GM23338 (cell line): ENCODE measurements around the gene ZNF580. TPM values are rescaled to one million over a fixed set of nuclear protein-coding genes. Genes with fewer than 3 reads are reported as not detected.
A peak's percentile ranks its signal among the peaks of the same experiment; 100 is the strongest.

Experiments
- ATAC-seq: fragments of 200-7000 bp; cut with Tn5 transposase; 3 replicates; pipeline ENCODE4 v1.9.1; 2020
- DNase-seq: peaks from one replicate; pipeline ENCODE4 v3.0.0-alpha.2; 2015; ENCODE audit warnings: low spot score
- H2AFZ ChIP-seq: fragments of 200-600 bp; sonication (generic); 2 replicates; pipeline ENCODE4 v1.8.0; 2016; ENCODE audit warnings: antibody characterized with exemption, mild to moderate bottlenecking, moderate library complexity
- H3F3A ChIP-seq: fragments of 200-600 bp; sonication (generic); replicated peaks from 2 replicates; pipeline ENCODE4 v1.8.0; 2017; ENCODE audit warnings: antibody characterized with exemption, mixed run types, low read depth
- H3K27ac ChIP-seq: fragments of 200-600 bp; sonication (generic); 2 replicates; pipeline ENCODE4 v1.6.1; 2016; ENCODE audit warnings: low read depth
- H3K27me3 ChIP-seq: fragments of 200-600 bp; sonication (generic); 2 replicates; pipeline ENCODE4 v1.8.0; 2016; ENCODE audit warnings: mild to moderate bottlenecking, mixed run types, moderate library complexity; ENCODE audit not compliant: insufficient read depth
- H3K36me3 ChIP-seq: fragments of 200-600 bp; sonication (generic); 2 replicates; pipeline ENCODE4 v1.8.0; 2016; ENCODE audit warnings: mild to moderate bottlenecking; ENCODE audit not compliant: insufficient read depth
- H3K4me1 ChIP-seq: fragments of 200-600 bp; sonication (generic); 2 replicates; pipeline ENCODE4 v1.8.0; 2016; ENCODE audit warnings: mild to moderate bottlenecking, moderate library complexity; ENCODE audit not compliant: insufficient read depth
- H3K4me2 ChIP-seq: fragments of 200-600 bp; sonication (generic); 2 replicates; pipeline ENCODE4 v1.7.1; 2017; ENCODE audit warnings: mixed run types
- H3K4me3 ChIP-seq: fragments of 200-600 bp; sonication (generic); 2 replicates; pipeline ENCODE4 v1.6.1; 2016; ENCODE audit warnings: mixed run types
- H3K79me2 ChIP-seq: fragments of 200-600 bp; sonication (generic); replicated peaks from 2 replicates; pipeline ENCODE4 v1.8.0; 2017; ENCODE audit warnings: mild to moderate bottlenecking; ENCODE audit not compliant: insufficient read depth
- H3K9me2 ChIP-seq: fragments of 200-600 bp; sonication (generic); 2 replicates; pipeline ENCODE4 v1.8.0; 2017; ENCODE audit not compliant: insufficient read depth
- H4K20me1 ChIP-seq: fragments of 200-600 bp; sonication (generic); replicated peaks from 2 replicates; pipeline ENCODE4 v1.8.0; 2017; ENCODE audit warnings: mild to moderate bottlenecking; ENCODE audit not compliant: insufficient read depth
- H3K27ac Mint-ChIP-seq: 2 replicates; pipeline ENCODE4 v1.8.0; 2020; ENCODE audit warnings: inconsistent platforms, mild to moderate bottlenecking, moderate library complexity, mixed read lengths
- H3K27me3 Mint-ChIP-seq: 3 replicates; pipeline ENCODE4 v1.8.0; 2022; ENCODE audit warnings: low read depth, mild to moderate bottlenecking, moderate library complexity, mixed read lengths, inconsistent platforms; ENCODE audit not compliant: insufficient read depth, poor library complexity
- H3K36me3 Mint-ChIP-seq: 3 replicates; pipeline ENCODE4 v1.8.0; 2021; ENCODE audit warnings: low read depth, mild to moderate bottlenecking, inconsistent platforms, moderate library complexity, mixed read lengths
- H3K4me1 Mint-ChIP-seq: 3 replicates; pipeline ENCODE4 v1.8.0; 2020; ENCODE audit warnings: mild to moderate bottlenecking, inconsistent platforms, mixed read lengths
- H3K4me3 Mint-ChIP-seq: 3 replicates; pipeline ENCODE4 v1.8.0; 2021; ENCODE audit warnings: moderate library complexity, mild to moderate bottlenecking, inconsistent platforms, mixed read lengths
- H3K9me3 Mint-ChIP-seq: 3 replicates; pipeline ENCODE4 v1.8.0; 2020; ENCODE audit warnings: moderate library complexity, mild to moderate bottlenecking, inconsistent platforms, mixed read lengths
- CREB1 ChIP-seq: fragments of 250-450 bp; sonication (Bioruptor Pico); IDR thresholded peaks from 2 replicates; pipeline ENCODE4 v1.5.0; 2020; ENCODE audit warnings: low read depth, mild to moderate bottlenecking, moderate library complexity
- CTCF ChIP-seq, 2 experiments: fragments of 200-600 bp in 1 of 2; sonication (generic) in 1 of 2; conservative IDR thresholded peaks; 2 replicates each; pipeline versions ENCODE4 v1.5.1 to v1.6.1; 2016 to 2017; ENCODE audit warnings: antibody characterized with exemption in 2 of 2, low read depth in 2 of 2, mild to moderate bottlenecking in 2 of 2, moderate library complexity in 1 of 2
- ETS1 ChIP-seq: IDR thresholded peaks from 2 replicates; pipeline ENCODE4 v1.6.1; 2016; ENCODE audit warnings: antibody characterized with exemption
- EZH2 ChIP-seq: fragments of 200-600 bp; sonication (generic); IDR thresholded peaks from one replicate; pipeline ENCODE4 v1.8.0; 2017; ENCODE audit warnings: antibody characterized with exemption, mild to moderate bottlenecking, low read depth; ENCODE audit not compliant: unreplicated experiment
- EZH2phosphoT487 ChIP-seq: fragments of 200-600 bp; sonication (generic); IDR thresholded peaks from one replicate; pipeline ENCODE4 v1.8.1; 2018; ENCODE audit warnings: antibody characterized with exemption; ENCODE audit not compliant: unreplicated experiment
- JUNB ChIP-seq: IDR thresholded peaks from one replicate; pipeline ENCODE4 v1.6.1; 2016; ENCODE audit warnings: antibody characterized with exemption; ENCODE audit not compliant: unreplicated experiment
- NANOG ChIP-seq: IDR thresholded peaks from 2 replicates; pipeline ENCODE4 v1.6.1; 2016; ENCODE audit warnings: antibody characterized with exemption, borderline replicate concordance
- POLR2AphosphoS5 ChIP-seq: IDR thresholded peaks from 2 replicates; pipeline ENCODE4 v1.6.1; 2016; ENCODE audit warnings: antibody characterized with exemption, low read depth
- REST ChIP-seq: IDR thresholded peaks from one replicate; pipeline ENCODE4 v1.6.1; 2018; ENCODE audit warnings: antibody characterized with exemption; ENCODE audit not compliant: unreplicated experiment
- STAT1 ChIP-seq: IDR thresholded peaks from one replicate; pipeline ENCODE4 v1.6.1; 2016; ENCODE audit warnings: antibody characterized with exemption; ENCODE audit not compliant: unreplicated experiment
- ZNF114 ChIP-seq: fragments of 250-450 bp; sonication (Bioruptor Pico); IDR thresholded peaks from 2 replicates; pipeline ENCODE4 v1.5.0; 2020; ENCODE audit warnings: mild to moderate bottlenecking, moderate library complexity
- ZNF331 ChIP-seq: fragments of 250-450 bp; sonication (Bioruptor Pico); IDR thresholded peaks from 2 replicates; pipeline ENCODE4 v1.5.0; 2020; ENCODE audit warnings: low read depth, mild to moderate bottlenecking, moderate library complexity
- ZNF462 ChIP-seq: fragments of 250-450 bp; sonication (Bioruptor Pico); IDR thresholded peaks from 2 replicates; pipeline ENCODE4 v1.5.0; 2020; ENCODE audit warnings: mild to moderate bottlenecking, moderate library complexity
- polyA plus RNA-seq: library from polyadenylated mRNA; unstranded; fragments of >200 nt; fragmentation: Nextera tagmentation; extraction: Ambion mirVana; gene quantifications from 2 replicates; pipeline ENCODE4 v1.2.1, GENCODE V29; 2016
- total RNA-seq: library from RNA; depleted of rRNA; stranded (reverse); fragments of >200 nt; shearing (Covaris generic); gene quantifications from 2 replicates; pipeline ENCODE4 v1.2.3, GENCODE V29; 2014

The ZNF580 gene
- total and polyA plus RNA-seq, 2 experiments from 2014 or later: 18.7 to 23.6 TPM

- peaks cover 4% of the 10 kb centered on the region for H4K20me1 ChIP-seq
- Mint-ChIP-seq H3K27me3 (peaks cover 43% of the 10 kb centered on the region), H3K27ac (peak overlapping the region; percentile 87), H3K36me3 (peaks cover 13% of the 10 kb centered on the region), H3K4me1 (peaks cover 40% of the 10 kb centered on the region), H3K4me3 (peak overlapping the region; percentile 54; the same call in 1 of the 3 replicates), H3K9me3 (peaks cover 6% of the 10 kb centered on the region)
- no peaks in the 10 kb centered on the region for H3K27me3 ChIP-seq
- H3F3A ChIP-seq: peaks cover 22% of the 10 kb centered on the region
- H2AFZ ChIP-seq: no peak overlapping the region
- ATAC-seq: no peak
- no peaks in the 10 kb centered on the region for H3K36me3 ChIP-seq
- no peak overlapping the region for H3K4me3 ChIP-seq
- H3K4me2 ChIP-seq: 0 out of 2 replicates have a peak overlapping the region, but pooled peaks have one; percentile 45
- no peaks in the 10 kb centered on the region for H3K9me2 ChIP-seq
- H3K27ac ChIP-seq: peak overlapping the region; percentile 61; the same call in 1 of the 2 replicates
- no peak for DNase-seq
- peaks cover 22% of the 10 kb centered on the region for H3K4me1 ChIP-seq
- no peak for TF ChIP-seq EZH2phosphoT487
- TF ChIP-seq ZNF331 (CRISPR knock-in tag): no peak
- no peak for TF ChIP-seq REST
- TF ChIP-seq JUNB: no peak
- TF ChIP-seq STAT1: no peak
- no peak for TF ChIP-seq EZH2
- TF ChIP-seq CREB1 (CRISPR knock-in tag): no peak
- no peak for TF ChIP-seq POLR2AphosphoS5
- no peak for TF ChIP-seq ZNF462 (CRISPR knock-in tag)
- TF ChIP-seq ETS1: no peak
- TF ChIP-seq CTCF (conservative IDR thresholded peaks at IDR 0.05; ENCODE audit: low read depth in 2 of 2): no peak
- no peak for TF ChIP-seq NANOG
- no peak for TF ChIP-seq ZNF114 (CRISPR knock-in tag)
- H3K79me2 ChIP-seq: peaks cover 14% of the 10 kb centered on the region
Measured at GRCh38 chr19:55603115-55603514, 37.7 kb upstream of the ZNF580 start.
